Measurements from ENCODE around the gene S100A12.

DNA sequence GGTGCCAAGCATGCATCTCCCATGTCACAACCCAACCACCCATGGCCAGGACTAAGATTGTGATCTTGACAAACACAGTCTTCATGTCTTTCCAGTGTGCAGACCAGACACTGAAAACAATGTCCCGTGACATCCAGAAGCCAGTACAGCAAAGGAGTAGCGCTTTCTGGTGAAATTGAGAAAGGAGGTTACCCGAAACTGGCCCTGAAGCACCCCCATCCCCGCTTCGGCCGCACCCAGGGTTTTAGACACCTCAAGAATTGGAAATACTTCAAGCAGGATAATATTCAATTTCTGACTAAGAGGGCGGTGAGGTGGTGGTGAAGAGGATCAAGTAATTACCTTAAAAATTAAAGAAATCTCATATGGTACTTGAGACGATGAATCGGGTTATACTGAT lies 26.0 kb upstream of the S100A12 start:
- TF ChIP-seq, protein P1, sequence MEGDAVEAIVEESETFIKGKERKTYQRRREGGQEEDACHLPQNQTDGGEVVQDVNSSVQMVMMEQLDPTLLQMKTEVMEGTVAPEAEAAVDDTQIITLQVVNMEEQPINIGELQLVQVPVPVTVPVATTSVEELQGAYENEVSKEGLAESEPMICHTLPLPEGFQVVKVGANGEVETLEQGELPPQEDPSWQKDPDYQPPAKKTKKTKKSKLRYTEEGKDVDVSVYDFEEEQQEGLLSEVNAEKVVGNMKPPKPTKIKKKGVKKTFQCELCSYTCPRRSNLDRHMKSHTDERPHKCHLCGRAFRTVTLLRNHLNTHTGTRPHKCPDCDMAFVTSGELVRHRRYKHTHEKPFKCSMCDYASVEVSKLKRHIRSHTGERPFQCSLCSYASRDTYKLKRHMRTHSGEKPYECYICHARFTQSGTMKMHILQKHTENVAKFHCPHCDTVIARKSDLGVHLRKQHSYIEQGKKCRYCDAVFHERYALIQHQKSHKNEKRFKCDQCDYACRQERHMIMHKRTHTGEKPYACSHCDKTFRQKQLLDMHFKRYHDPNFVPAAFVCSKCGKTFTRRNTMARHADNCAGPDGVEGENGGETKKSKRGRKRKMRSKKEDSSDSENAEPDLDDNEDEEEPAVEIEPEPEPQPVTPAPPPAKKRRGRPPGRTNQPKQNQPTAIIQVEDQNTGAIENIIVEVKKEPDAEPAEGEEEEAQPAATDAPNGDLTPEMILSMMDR (IDR thresholded peaks at IDR 0.05; ENCODE audit: low read depth, low read length, poor library complexity, severe bottlenecking): no peak
- TF ChIP-seq EZH2phosphoT487 (IDR thresholded peaks at IDR 0.05; ENCODE audit: borderline replicate concordance, low read length): no peak
